Midbrain (tissue), 1 donor: Measurements from ENCODE around the gene FRMD1.
A peak's percentile ranks its signal among the peaks of the same experiment; 100 is the strongest.
"Not testable (repeated sequence)": the region's sequence is repeated elsewhere in the genome, so short reads cannot be mapped to it uniquely, and the experiment has no call there.

Experiments used
- DNase-seq: peaks from one replicate; lab custom pipeline; 2025; lab: John Stamatoyannopoulos, UW

The FRMD1 gene

GRCh38 chr6:168078175-168078942 lies 653 bp downstream of the FRMD1 start:
- DNase-seq = no peak

- not testable (repeated sequence) for DNase-seq
These were observed 1.6 kb downstream of the FRMD1 start for GRCh38 chr6:168077401-168077800.

GRCh38 chr6:168075787-168076202 lies 3.2 kb downstream of the FRMD1 start:
- no peak for DNase-seq

- no peak for DNase-seq
These were observed 3.8 kb downstream of the FRMD1 start for GRCh38 chr6:168075216-168075615.

GRCh38 chr6:168073937-168074730 lies 4.9 kb downstream of the FRMD1 start:
- DNase-seq = no peak

- DNase-seq = no peak
These were observed 6.3 kb downstream of the FRMD1 start for GRCh38 chr6:168072730-168073129.

- no peak for DNase-seq
These were observed 6.8 kb downstream of the FRMD1 start for GRCh38 chr6:168072261-168072660.

- no peak for DNase-seq
These were observed 7.4 kb downstream of the FRMD1 start for GRCh38 chr6:168071620-168072019.

- no peak for DNase-seq
These were observed 8.2 kb downstream of the FRMD1 start for GRCh38 chr6:168070804-168071203.

GRCh38 chr6:168067081-168067759 lies 11.8 kb downstream of the FRMD1 start:
- DNase-seq = no peak

- DNase-seq = no peak
These were observed 14.7 kb downstream of the FRMD1 start for GRCh38 chr6:168064226-168064807.

GRCh38 chr6:168063431-168063830 lies 15.6 kb downstream of the FRMD1 start:
- DNase-seq = no peak

- DNase-seq = no peak
These were observed 16.4 kb downstream of the FRMD1 start for GRCh38 chr6:168062346-168063289.

- DNase-seq = no peak
These were observed 17.5 kb downstream of the FRMD1 start for GRCh38 chr6:168061269-168062210.

GRCh38 chr6:168060521-168060931 lies 18.5 kb downstream of the FRMD1 start:
- peak; percentile 64 for DNase-seq

- DNase-seq = no peak
These were observed 20.1 kb downstream of the FRMD1 start for GRCh38 chr6:168058691-168059551.

- DNase-seq = no peak
These were observed 21.2 kb downstream of the FRMD1 start for GRCh38 chr6:168057836-168058235.

GRCh38 chr6:168056892-168057527 lies 22.0 kb downstream of the FRMD1 start:
- DNase-seq = no peak
